ENCODE results near the gene TNFAIP2. TPM values are rescaled to one million over a fixed set of nuclear protein-coding genes. Genes with fewer than 3 reads are reported as not detected.

TNFAIP2 gene
- total and polyA plus RNA-seq, 2 experiments from 2014 or later: 9.9 to 14.1 TPM

GRCh38 chr14:103115845-103116572, 7.3 kb upstream of the TNFAIP2 start:
- no peak overlapping the region for H3K4me3 Mint-ChIP-seq
- no peak overlapping the region for H2AFZ ChIP-seq
- H3K4me2 ChIP-seq: no peak overlapping the region
- H3K9me2 ChIP-seq (ENCODE audit: insufficient read depth): no peaks in the 10 kb centered on the region
- H3K36me3 Mint-ChIP-seq (ENCODE audit: low read depth): no peaks in the 10 kb centered on the region
- peaks cover 16% of the 10 kb centered on the region for H3K4me1 Mint-ChIP-seq
- no peaks in the 10 kb centered on the region; the same call in 1 of the 2 replicates for H3F3A ChIP-seq (replicated peaks; ENCODE audit: low read depth)
- H3K79me2 ChIP-seq (replicated peaks; ENCODE audit: insufficient read depth): no peaks in the 10 kb centered on the region
- TF ChIP-seq ZNF114 (CRISPR knock-in tag; IDR thresholded peaks at IDR 0.05) (no peak), ETS1 (IDR thresholded peaks at IDR 0.05) (no peak), CREB1 (CRISPR knock-in tag; IDR thresholded peaks at IDR 0.05; ENCODE audit: low read depth) (no peak), POLR2AphosphoS5 (IDR thresholded peaks at IDR 0.05; ENCODE audit: low read depth) (no peak), ZNF331 (CRISPR knock-in tag; IDR thresholded peaks at IDR 0.05; ENCODE audit: low read depth) (no peak)
- TF ChIP-seq, protein P1, sequence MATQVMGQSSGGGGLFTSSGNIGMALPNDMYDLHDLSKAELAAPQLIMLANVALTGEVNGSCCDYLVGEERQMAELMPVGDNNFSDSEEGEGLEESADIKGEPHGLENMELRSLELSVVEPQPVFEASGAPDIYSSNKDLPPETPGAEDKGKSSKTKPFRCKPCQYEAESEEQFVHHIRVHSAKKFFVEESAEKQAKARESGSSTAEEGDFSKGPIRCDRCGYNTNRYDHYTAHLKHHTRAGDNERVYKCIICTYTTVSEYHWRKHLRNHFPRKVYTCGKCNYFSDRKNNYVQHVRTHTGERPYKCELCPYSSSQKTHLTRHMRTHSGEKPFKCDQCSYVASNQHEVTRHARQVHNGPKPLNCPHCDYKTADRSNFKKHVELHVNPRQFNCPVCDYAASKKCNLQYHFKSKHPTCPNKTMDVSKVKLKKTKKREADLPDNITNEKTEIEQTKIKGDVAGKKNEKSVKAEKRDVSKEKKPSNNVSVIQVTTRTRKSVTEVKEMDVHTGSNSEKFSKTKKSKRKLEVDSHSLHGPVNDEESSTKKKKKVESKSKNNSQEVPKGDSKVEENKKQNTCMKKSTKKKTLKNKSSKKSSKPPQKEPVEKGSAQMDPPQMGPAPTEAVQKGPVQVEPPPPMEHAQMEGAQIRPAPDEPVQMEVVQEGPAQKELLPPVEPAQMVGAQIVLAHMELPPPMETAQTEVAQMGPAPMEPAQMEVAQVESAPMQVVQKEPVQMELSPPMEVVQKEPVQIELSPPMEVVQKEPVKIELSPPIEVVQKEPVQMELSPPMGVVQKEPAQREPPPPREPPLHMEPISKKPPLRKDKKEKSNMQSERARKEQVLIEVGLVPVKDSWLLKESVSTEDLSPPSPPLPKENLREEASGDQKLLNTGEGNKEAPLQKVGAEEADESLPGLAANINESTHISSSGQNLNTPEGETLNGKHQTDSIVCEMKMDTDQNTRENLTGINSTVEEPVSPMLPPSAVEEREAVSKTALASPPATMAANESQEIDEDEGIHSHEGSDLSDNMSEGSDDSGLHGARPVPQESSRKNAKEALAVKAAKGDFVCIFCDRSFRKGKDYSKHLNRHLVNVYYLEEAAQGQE (IDR thresholded peaks at IDR 0.05; ENCODE audit: unreplicated experiment): no peak
- peaks cover 5% of the 10 kb centered on the region for H3K4me1 ChIP-seq (ENCODE audit: insufficient read depth)
- H3K27ac ChIP-seq (ENCODE audit: low read depth): no peak overlapping the region
- ATAC-seq (no peak), DNase-seq (ENCODE audit: low spot score) (no peak)
- peaks cover 11% of the 10 kb centered on the region for H3K27me3 ChIP-seq (ENCODE audit: insufficient read depth)
- no peaks in the 10 kb centered on the region for H3K9me3 Mint-ChIP-seq
- H3K4me3 ChIP-seq: no peak overlapping the region
- no peaks in the 10 kb centered on the region for H3K36me3 ChIP-seq (ENCODE audit: insufficient read depth)
- H4K20me1 ChIP-seq (replicated peaks; ENCODE audit: insufficient read depth): no peaks in the 10 kb centered on the region
- H3K27me3 Mint-ChIP-seq (ENCODE audit: insufficient read depth, low read depth, poor library complexity): peaks cover 19% of the 10 kb centered on the region
- H3K27ac Mint-ChIP-seq: no peak overlapping the region

GRCh38 chr14:103116636-103117035, 6.6 kb upstream of the TNFAIP2 start:
- H3K4me1 Mint-ChIP-seq: peaks cover 13% of the 10 kb centered on the region
- no peak overlapping the region for H3K27ac Mint-ChIP-seq
- H3K4me2 ChIP-seq: no peak overlapping the region
- no peak overlapping the region for H3K4me3 ChIP-seq
- no peaks in the 10 kb centered on the region for H4K20me1 ChIP-seq (replicated peaks; ENCODE audit: insufficient read depth)
- DNase-seq (ENCODE audit: low spot score) (no peak), ATAC-seq (no peak)
- no peaks in the 10 kb centered on the region for H3K36me3 Mint-ChIP-seq (ENCODE audit: low read depth)
- H3F3A ChIP-seq (replicated peaks; ENCODE audit: low read depth): no peaks in the 10 kb centered on the region; the same call in 1 of the 2 replicates
- no peaks in the 10 kb centered on the region for H3K9me3 Mint-ChIP-seq
- peaks cover 15% of the 10 kb centered on the region for H3K27me3 Mint-ChIP-seq (ENCODE audit: insufficient read depth, low read depth, poor library complexity)
- H3K27ac ChIP-seq (ENCODE audit: low read depth): no peak overlapping the region
- H3K79me2 ChIP-seq (replicated peaks; ENCODE audit: insufficient read depth): no peaks in the 10 kb centered on the region
- no peak overlapping the region for H2AFZ ChIP-seq
- H3K36me3 ChIP-seq (ENCODE audit: insufficient read depth): no peaks in the 10 kb centered on the region
- 0 out of 2 replicates have a peak, but pooled peaks cover 11% of the 10 kb centered on the region for H3K27me3 ChIP-seq (ENCODE audit: insufficient read depth)
- no peaks in the 10 kb centered on the region for H3K9me2 ChIP-seq (ENCODE audit: insufficient read depth)
- H3K4me1 ChIP-seq (ENCODE audit: insufficient read depth): peaks cover 7% of the 10 kb centered on the region; the same call in 1 of the 2 replicates
- H3K4me3 Mint-ChIP-seq: no peak overlapping the region
- TF ChIP-seq EZH2phosphoT487 (IDR thresholded peaks at IDR 0.05; ENCODE audit: unreplicated experiment) (no peak), EZH2 (IDR thresholded peaks at IDR 0.05; ENCODE audit: low read depth, unreplicated experiment) (no peak), ZNF331 (CRISPR knock-in tag; IDR thresholded peaks at IDR 0.05; ENCODE audit: low read depth) (no peak), CREB1 (CRISPR knock-in tag; IDR thresholded peaks at IDR 0.05; ENCODE audit: low read depth) (no peak), NANOG (IDR thresholded peaks at IDR 0.05; ENCODE audit: borderline replicate concordance) (no peak), ZNF462 (CRISPR knock-in tag; IDR thresholded peaks at IDR 0.05) (no peak), JUNB (IDR thresholded peaks at IDR 0.05; ENCODE audit: unreplicated experiment) (no peak)

Measured in GM23338 (cell line).